ENCODE results near the gene STK32C. TPM values are rescaled to one million over a fixed set of nuclear protein-coding genes. Genes with fewer than 3 reads are reported as not detected.

STK32C gene
- total RNA-seq, 2 experiments from 2014 or later = 19.1 to 21.1 TPM

- POLR2A ChIA-PET = no interaction called here
Measured at GRCh38 chr10:132207536-132208461, 100.0 kb downstream of the STK32C start.

GRCh38 chr10:132206806-132207535 is 100.8 kb downstream of the STK32C start:
- Mint-ChIP-seq H3K36me3 (ENCODE audit: low read depth) (no peaks in the 10 kb centered on the region), H3K4me3 (no peak overlapping the region), H3K27ac (peak overlapping the region; percentile 11), H3K27me3 (ENCODE audit: low read depth) (no peaks in the 10 kb centered on the region), H3K9me3 (ENCODE audit: insufficient read depth) (no peaks in the 10 kb centered on the region), H3K4me1 (ENCODE audit: low read depth) (peaks cover 2% of the 10 kb centered on the region)
- ATAC-seq (no peak), DNase-seq (no peak)
- CTCF ChIA-PET = no interaction called here
- POLR2A ChIA-PET = no interaction called here

More at GRCh38 chr10:132207536-132208461, 100.0 kb downstream of the STK32C start:
- no peaks in the 10 kb centered on the region for H3K9me3 Mint-ChIP-seq (ENCODE audit: insufficient read depth)
- no peak overlapping the region for H3K4me3 Mint-ChIP-seq
- DNase-seq = no peak
- ATAC-seq = no peak
- peaks cover 2% of the 10 kb centered on the region for H3K4me1 Mint-ChIP-seq (ENCODE audit: low read depth)
- H3K36me3 Mint-ChIP-seq (ENCODE audit: low read depth) = no peaks in the 10 kb centered on the region
- no peaks in the 10 kb centered on the region for H3K27me3 Mint-ChIP-seq (ENCODE audit: low read depth)
- no peak overlapping the region for H3K27ac Mint-ChIP-seq
- CTCF ChIA-PET = no interaction called here

- CTCF ChIA-PET = no interaction called here
- Mint-ChIP-seq H3K36me3 (ENCODE audit: low read depth) (no peaks in the 10 kb centered on the region), H3K27ac (no peak overlapping the region), H3K9me3 (ENCODE audit: insufficient read depth) (no peaks in the 10 kb centered on the region), H3K27me3 (ENCODE audit: low read depth) (no peaks in the 10 kb centered on the region), H3K4me3 (no peak overlapping the region), H3K4me1 (ENCODE audit: low read depth) (peaks cover 2% of the 10 kb centered on the region)
- ATAC-seq = no peak
- no peak for DNase-seq
- POLR2A ChIA-PET = no interaction called here
Measured at GRCh38 chr10:132206377-132206745, 101.4 kb downstream of the STK32C start.

- Mint-ChIP-seq H3K4me3 (no peak overlapping the region), H3K4me1 (ENCODE audit: low read depth) (peaks cover 2% of the 10 kb centered on the region), H3K27ac (no peak overlapping the region), H3K27me3 (ENCODE audit: low read depth) (no peaks in the 10 kb centered on the region), H3K36me3 (ENCODE audit: low read depth) (no peaks in the 10 kb centered on the region), H3K9me3 (ENCODE audit: insufficient read depth) (no peaks in the 10 kb centered on the region)
- POLR2A ChIA-PET = no interaction called here
- no peak for ATAC-seq
- CTCF ChIA-PET = no interaction called here
- no peak for DNase-seq
Measured at GRCh38 chr10:132205650-132206376, 101.9 kb downstream of the STK32C start.

- H3K4me1 Mint-ChIP-seq (ENCODE audit: low read depth) = peaks cover 2% of the 10 kb centered on the region
- no peaks in the 10 kb centered on the region for H3K9me3 Mint-ChIP-seq (ENCODE audit: insufficient read depth)
- ATAC-seq = no peak
- no peak overlapping the region for H3K27ac Mint-ChIP-seq
- no peaks in the 10 kb centered on the region for H3K36me3 Mint-ChIP-seq (ENCODE audit: low read depth)
- CTCF ChIA-PET = no interaction called here
- H3K4me3 Mint-ChIP-seq = no peak overlapping the region
- POLR2A ChIA-PET = no interaction called here
- no peak for DNase-seq
- H3K27me3 Mint-ChIP-seq (ENCODE audit: low read depth) = no peaks in the 10 kb centered on the region
Measured at GRCh38 chr10:132204781-132205473, 102.8 kb downstream of the STK32C start.

- Mint-ChIP-seq H3K36me3 (ENCODE audit: low read depth) (no peaks in the 10 kb centered on the region), H3K27me3 (ENCODE audit: low read depth) (no peaks in the 10 kb centered on the region), H3K4me3 (no peak overlapping the region), H3K9me3 (ENCODE audit: insufficient read depth) (no peaks in the 10 kb centered on the region), H3K27ac (no peak overlapping the region), H3K4me1 (ENCODE audit: low read depth) (peaks cover 2% of the 10 kb centered on the region)
- ChIA-PET POLR2A (no interaction called here), CTCF (no interaction called here)
- ATAC-seq (no peak), DNase-seq (no peak)
Measured at GRCh38 chr10:132204078-132204780, 103.5 kb downstream of the STK32C start.

GRCh38 chr10:132203256-132204077 is 104.3 kb downstream of the STK32C start:
- Mint-ChIP-seq H3K36me3 (ENCODE audit: low read depth) (no peaks in the 10 kb centered on the region), H3K9me3 (ENCODE audit: insufficient read depth) (no peaks in the 10 kb centered on the region), H3K4me1 (ENCODE audit: low read depth) (peaks cover 2% of the 10 kb centered on the region), H3K27ac (no peak overlapping the region), H3K4me3 (no peak overlapping the region), H3K27me3 (ENCODE audit: low read depth) (no peaks in the 10 kb centered on the region)
- DNase-seq (no peak), ATAC-seq (no peak)
- ChIA-PET CTCF (no interaction called here), POLR2A (no interaction called here)

GRCh38 chr10:132202070-132202970 is 105.4 kb downstream of the STK32C start:
- no peak overlapping the region for H3K4me3 Mint-ChIP-seq
- peaks cover 2% of the 10 kb centered on the region for H3K4me1 Mint-ChIP-seq (ENCODE audit: low read depth)
- no peak overlapping the region for H3K27ac Mint-ChIP-seq
- DNase-seq (no peak), ATAC-seq (no peak)
- ChIA-PET CTCF (no interaction called here), POLR2A (no interaction called here)
- no peaks in the 10 kb centered on the region for H3K36me3 Mint-ChIP-seq (ENCODE audit: low read depth)
- H3K27me3 Mint-ChIP-seq (ENCODE audit: low read depth) = no peaks in the 10 kb centered on the region
- no peaks in the 10 kb centered on the region for H3K9me3 Mint-ChIP-seq (ENCODE audit: insufficient read depth)

GRCh38 chr10:132201111-132201969 is 106.4 kb downstream of the STK32C start:
- Mint-ChIP-seq H3K27me3 (ENCODE audit: low read depth) (no peaks in the 10 kb centered on the region), H3K9me3 (ENCODE audit: insufficient read depth) (no peaks in the 10 kb centered on the region), H3K4me1 (ENCODE audit: low read depth) (peaks cover under 1% of the 10 kb centered on the region), H3K36me3 (ENCODE audit: low read depth) (no peaks in the 10 kb centered on the region), H3K4me3 (no peak overlapping the region), H3K27ac (no peak overlapping the region)
- ATAC-seq (no peak), DNase-seq (no peak)
- ChIA-PET POLR2A (no interaction called here), CTCF (no interaction called here)
